NCI-H1105 (cell line): ENCODE measurements around the gene DHX57.

Experiments
- DNase-seq: peaks from one replicate; lab custom pipeline; 2025; lab: John Stamatoyannopoulos, UW

Gene DHX57

DNA sequence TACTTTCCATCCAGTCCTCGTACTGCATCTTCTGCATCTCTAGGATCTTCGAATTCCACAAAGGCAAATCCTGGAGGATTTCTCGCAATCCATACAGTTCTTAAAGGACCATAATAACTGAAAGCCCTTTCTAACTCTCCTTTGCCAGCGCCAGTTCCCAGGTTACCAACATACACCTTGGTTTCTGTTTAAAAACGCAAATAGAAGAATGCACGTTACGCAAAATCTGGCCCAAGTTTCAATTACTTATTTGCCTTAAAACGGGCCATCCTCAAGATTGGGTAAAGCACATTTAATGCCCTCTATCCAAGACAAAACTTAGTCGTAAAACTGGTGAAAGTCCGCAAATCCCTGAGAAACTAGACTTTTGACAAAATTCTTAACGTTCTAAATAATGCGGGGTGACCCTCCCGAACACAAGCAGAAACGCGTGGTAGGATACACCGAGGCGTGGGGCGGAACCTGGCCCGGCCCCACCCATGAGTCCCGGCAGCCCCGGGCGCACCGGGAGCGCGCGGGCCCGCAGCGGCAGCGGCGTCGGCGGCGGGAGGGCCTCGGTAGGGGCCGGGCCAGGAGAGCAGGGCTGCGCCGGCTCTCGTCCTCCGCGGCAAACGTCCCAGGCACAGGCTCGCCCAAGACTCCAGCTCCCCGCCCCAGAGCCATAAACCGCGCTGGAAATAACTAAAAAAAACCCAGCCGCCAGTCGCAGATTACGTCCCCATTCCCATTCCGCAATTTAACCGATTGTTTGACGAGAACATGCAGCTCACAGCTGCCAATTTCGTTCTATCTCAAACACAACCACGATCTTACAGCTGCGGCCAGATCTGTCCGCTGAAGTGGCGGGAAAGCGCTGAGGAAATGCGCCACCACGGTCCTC lies 125.5 kb downstream of the DHX57 start:
- peak; percentile 8 for DNase-seq

DNA sequence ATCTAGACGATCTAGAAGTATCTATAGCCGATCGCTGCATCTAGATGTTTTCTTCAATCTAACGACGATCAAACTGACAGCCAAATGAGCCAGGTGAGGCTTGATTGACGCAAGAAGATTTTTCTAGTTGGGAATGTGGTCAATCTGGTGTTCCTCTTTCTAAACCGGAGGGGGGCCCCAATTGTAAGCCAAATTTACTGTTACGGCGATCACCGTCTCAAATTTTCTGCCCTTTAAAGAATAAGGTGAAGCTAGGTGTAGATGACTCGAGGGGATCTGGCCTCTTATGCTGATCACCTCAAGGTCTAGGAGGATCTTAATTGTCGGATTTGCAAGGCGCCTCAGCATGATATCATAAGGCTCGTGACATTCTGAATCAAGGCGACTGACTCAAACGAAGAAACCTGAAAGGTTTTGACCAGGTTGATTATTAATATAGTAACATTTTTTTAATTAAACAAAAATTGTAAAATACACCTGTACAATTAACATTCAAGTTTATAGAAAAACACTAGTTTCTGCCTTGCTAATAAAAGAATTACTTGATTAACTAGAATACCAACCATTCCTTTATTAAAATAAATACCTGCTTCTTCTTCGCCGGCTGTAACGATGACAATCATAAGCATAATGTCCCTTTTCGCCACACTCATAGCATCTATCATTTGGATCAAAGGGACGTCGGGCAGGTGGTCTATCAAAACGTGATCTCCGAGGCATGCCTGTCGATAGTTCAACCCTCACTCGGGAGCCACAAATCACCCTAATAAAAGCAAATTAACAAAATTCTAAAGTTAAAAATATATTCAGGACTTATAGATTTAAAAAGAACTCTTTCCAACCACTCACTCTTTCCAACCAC lies 126.6 kb downstream of the DHX57 start:
- no peak for DNase-seq

DNA sequence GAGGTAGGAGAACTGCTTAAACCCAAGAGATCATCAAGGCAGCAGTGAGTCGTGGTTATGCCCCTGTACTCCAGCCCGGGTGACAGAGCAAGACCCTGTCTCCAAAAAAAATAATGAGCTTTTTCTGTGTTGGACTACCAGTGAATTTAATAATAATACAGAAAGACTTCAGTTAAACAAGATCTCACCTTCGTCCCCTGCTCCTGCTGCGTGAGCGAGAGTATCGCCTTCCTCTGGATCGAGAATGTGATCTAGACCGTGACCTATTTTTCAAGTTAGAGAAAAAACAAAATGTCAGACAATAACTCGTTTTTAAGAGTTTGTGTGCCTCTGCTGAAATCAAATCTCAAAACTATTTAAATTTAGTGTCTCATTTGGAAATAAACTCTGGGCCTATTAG lies 127.3 kb downstream of the DHX57 start:
- no peak for DNase-seq

DNA sequence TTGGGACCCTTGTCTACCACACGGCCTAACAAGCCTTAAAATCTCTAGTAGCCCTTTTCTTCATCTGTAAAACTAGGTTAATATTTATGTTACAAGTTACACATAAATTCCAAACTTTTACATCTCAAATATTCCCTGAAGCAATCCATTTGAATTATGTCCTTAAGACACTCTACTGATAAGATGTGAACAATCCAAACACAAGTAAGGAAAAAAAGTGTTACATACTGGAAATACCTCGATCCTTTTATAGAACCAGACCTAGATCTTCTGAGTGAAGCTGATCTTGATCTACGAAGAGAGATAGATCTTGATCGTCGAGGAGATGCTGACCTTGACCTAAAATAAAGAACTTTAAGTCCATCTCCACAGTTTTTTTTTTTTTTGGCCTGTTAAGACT lies 127.9 kb downstream of the DHX57 start:
- DNase-seq: no peak
